ENCODE results near the gene EFEMP1.
A peak's percentile ranks its signal among the peaks of the same experiment; 100 is the strongest.
"Not testable (repeated sequence)": the region's sequence is repeated elsewhere in the genome, so short reads cannot be mapped to it uniquely, and the experiment has no call there.

EFEMP1 gene

DNA sequence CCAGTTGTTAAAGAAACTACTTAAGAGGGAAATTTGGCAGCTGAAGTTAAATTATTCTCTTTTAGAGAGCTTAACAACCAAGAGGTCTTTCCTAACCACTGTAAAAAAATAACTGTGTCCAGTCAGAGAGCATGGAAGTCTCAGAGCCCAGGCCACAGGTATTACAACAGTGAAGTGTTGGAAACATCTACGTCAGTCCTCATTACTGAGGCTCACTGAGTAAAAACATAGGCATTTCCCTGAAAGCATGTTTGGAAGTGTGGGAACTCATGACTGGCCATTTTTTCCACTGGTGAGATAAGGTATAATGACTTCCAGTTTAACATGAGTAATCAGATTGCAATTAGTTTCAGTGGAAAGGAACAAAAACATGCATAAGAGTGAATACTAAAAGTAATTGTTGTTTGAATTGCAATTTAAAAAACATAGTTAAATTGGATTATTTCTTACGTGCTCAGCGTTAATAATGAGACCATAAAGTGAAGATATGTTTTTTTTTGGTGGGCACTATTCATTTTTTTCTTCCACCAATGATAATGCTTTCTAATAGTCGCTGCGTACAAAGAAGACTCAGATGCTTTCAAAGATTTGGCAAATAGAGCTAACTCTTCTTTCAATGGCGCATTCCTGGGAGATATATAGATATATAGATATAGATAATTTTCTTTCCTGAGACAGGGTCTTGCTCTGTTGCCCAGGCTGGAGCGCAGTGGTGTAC lies 60.8 kb downstream of the EFEMP1 start:
- DNase-seq: no peak

DNA sequence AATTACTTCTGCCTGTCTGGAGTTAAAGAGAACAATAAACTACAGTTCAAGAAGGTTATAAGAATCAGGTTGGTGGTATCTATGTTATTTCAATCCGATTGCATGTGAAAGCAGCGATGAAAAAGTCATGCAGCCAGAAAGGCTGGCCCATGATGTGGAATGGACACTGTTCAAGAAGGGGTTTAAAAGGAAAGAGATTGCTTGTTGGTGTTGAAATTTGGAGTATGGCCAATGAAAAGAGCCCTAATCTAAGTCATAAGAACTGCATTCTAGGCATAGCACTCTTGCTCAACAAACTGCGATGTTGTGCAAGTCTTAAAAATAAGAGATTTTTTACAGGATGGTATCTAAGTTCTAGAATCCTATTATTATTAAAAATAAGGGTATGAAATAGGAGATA lies 61.3 kb downstream of the EFEMP1 start:
- DNase-seq: no peak

GRCh38 chr2:55861733-55862132 lies 61.8 kb downstream of the EFEMP1 start:
- no peak for DNase-seq

- DNase-seq: no peak
Measured at GRCh38 chr2:55860832-55861231, 62.8 kb downstream of the EFEMP1 start.

- no peak for DNase-seq
Measured at GRCh38 chr2:55859875-55860274, 63.7 kb downstream of the EFEMP1 start.

GRCh38 chr2:55857766-55858165 lies 65.8 kb downstream of the EFEMP1 start:
- no peak for DNase-seq

- DNase-seq: no peak
Measured at GRCh38 chr2:55856936-55857335, 66.6 kb downstream of the EFEMP1 start.

DNA sequence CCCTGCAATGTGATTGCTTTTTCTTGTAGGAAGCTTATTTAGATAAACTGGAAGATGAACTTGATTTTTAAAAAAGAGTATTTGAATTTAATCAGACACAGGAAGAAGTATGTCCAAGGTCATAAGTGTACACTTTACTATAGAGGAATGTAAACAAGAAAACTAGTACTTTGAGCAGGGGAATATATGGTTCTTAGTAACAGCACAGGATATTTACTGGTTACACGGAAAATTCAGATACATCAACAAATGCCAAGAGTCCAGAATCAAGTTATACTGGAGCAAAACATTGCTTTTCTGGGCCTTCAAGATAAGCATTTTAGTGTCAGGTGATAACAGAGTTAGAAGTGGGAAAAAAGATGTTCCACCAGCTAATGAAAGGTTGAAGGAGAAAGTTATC lies 75.5 kb downstream of the EFEMP1 start:
- no peak for DNase-seq

- DNase-seq: no peak
Measured at GRCh38 chr2:55846426-55846825, 77.2 kb downstream of the EFEMP1 start.

GRCh38 chr2:55844986-55845385 lies 78.6 kb downstream of the EFEMP1 start:
- no peak for DNase-seq

DNA sequence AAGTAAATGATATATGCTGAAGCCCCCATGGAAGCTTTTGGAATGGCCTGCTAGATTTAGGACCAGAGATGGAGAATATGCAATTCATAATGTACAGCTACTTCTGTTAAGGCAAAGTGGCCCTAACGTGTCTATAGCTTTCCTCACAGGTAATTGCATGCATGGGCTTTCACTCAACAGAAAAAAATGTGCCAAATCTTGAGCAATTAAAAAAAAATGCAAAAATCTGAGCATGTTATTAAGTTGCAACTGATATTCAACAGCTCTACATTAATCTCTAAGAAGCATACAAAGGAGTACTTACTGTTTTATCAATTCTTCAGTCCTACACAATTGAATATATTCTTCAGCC lies 79.6 kb downstream of the EFEMP1 start:
- DNase-seq: no peak

DNA sequence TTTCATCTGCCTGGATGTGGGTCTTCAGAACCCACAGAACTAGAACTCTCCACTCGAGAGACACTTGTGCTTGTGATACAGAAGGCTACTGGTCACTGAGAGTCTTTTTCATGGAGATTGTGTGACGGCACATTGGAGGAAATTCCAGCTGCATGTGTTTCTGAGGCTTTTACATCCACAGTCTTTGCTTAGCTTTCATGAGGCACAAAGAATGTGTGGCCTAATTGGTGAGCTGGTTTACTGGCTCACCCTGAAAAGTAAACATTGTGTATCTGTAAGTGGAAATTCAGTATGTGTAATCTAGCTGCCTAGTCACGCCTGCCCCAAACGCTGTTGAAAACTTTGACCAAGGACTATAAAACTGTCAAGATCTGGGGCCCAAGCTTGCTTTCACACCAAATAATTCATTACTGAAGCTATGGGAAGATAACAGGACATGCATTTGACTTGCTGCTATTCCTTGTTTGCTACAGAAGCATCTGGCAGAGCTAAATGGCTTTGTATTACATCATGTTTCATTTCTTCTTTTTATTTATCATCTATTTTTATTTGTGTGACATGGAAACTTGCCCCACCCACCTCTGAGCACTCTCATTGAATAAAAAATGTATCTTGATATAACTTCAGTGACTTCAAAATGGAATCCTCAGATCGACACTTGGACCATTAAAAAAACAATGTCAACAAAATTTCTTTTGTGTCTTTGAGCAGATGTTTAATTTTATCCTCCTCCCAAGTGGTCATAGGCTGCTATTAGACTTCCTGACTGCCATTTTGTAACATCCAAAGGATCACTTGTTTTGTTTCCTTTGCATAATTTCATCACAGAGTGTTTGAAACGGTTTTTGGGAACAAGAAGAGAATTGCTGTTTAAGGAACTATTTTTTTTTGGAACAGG lies 80.2 kb downstream of the EFEMP1 start:
- DNase-seq: no peak

DNA sequence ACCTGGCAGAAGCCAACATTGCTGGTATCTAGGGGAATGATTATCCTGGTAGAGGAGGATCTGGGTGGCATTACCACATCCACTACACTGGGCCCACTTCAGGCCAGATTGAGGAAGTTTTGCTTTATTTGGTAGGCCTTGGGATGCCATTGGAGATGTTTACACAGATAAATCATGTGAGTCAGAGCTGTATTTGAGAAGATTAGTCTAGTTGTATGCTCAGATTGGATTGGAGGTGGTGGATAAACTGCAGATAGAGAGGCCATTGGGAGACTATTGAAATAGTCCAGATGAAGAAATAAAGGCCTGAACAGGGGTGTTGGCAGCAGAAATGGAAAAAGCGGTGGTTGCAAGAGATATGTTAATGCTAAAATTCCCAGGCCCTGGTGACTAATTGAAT lies 81.5 kb downstream of the EFEMP1 start:
- no peak for DNase-seq

DNA sequence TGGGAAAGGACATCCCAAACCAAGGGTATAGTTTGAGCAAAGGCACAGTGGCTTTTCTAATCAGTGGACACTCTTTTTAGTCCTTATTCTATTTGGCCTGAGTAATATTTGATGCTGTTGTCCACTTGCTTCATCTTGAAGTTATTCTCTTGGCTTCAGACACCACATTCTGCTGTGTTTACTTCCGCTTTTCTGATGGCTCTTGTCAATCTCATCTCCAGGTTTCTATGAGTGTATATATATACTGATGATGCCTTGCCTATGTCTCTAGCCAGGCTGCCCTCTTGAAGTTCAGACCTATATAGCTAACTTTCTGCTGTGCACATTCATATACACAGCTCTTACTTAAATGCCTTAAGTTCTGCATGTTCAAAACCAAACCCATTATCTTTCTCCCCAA lies 83.1 kb downstream of the EFEMP1 start:
- no peak for DNase-seq

DNA sequence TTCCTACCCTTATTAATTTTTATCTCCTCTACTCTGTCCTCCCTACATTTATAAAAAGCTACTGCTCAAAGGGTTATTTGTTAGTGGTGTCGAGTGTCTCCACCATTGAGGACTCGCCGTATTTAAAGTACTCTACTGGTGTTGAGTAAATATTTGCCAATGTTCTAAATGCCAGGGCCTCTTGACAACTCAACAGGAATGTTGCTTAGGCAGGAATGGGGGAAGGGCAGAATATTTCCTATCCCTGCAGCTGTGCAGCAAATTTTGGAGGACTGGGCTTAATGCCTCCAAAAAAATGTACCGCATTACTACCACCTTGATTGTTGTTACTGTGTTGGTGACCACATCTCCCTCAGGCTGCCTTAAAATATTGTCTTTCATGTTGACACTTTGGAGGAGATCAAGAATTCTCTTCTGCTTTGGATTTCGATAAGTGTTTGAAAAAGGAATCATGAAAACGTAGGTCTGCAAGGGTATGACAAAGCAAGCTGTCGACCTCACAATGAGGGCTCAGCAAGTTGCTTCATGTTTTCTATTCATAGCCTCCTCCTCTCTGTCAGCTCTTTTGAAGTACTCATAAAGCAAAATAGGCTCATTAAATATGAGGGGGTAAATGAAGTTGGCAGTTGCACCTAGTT lies 84.3 kb downstream of the EFEMP1 start:
- DNase-seq: no peak

DNA sequence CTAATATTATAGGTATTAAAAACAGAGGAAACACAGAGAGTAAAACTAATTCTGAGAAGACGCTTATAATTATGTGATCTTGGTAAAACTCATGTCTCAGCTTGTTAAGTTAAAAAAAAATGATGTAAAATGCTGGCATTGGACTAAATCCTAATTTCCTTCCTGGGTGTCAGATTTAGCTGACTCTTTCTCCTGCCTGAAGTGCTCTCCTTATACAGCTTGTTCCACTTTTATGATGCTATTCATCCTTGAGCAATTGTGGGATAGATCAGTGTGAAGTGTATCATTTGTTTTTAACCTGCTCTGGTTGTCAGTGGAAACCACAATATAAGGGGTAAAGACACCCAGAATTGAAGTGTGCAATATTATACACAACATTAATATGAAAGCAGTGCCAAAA lies 84.9 kb downstream of the EFEMP1 start:
- DNase-seq: no peak

GRCh38 chr2:55838117-55838516 lies 85.5 kb downstream of the EFEMP1 start:
- DNase-seq: not testable (repeated sequence)

GRCh38 chr2:55837073-55837472 lies 86.5 kb downstream of the EFEMP1 start:
- DNase-seq: no peak

GRCh38 chr2:55831671-55832410 lies 91.7 kb downstream of the EFEMP1 start:
- DNase-seq: not testable (repeated sequence)

DNA sequence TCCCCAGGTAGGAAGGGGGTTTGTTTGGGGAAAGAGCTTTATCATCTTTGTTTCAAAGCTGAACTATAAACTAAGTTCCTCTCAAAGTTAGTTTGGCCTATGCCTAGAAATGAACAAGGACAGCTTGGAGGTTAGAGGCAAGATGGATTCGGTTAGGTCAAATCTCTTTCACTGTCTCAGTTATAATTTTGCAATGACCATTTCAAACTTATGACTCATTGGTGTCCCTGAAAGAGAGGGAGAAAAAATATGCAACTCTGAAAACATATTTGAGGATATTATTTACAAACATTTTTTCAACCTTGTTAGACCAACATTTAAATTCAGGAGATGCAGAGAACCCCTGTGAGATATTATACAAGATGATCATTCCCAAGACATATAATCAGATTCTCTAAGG lies 95.7 kb downstream of the EFEMP1 start:
- DNase-seq: no peak

- DNase-seq: peak; percentile 57
Measured at GRCh38 chr2:55827428-55827827, 96.2 kb downstream of the EFEMP1 start.

DNA sequence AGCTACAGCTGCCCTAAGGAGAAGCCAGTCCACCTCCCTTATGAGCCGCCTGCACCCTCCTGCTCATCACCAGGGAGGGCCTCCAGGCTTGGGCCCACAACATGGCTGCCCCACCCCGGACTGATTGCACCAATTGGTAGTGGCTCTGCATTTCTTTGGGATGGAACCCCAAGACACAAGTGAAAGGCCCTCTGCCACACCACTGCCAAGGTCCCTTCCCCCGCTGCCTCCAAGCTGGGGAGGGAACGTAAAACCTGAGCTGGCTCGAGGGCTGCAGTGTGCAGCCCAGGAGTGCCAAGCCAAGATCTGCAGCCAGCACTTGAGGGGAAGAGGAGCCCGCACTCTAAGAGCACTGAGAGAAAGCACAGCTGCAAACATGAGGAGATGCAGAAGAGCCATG lies 97.3 kb downstream of the EFEMP1 start:
- DNase-seq: no peak

- no peak for DNase-seq
Measured at GRCh38 chr2:55824551-55825096, 99.0 kb downstream of the EFEMP1 start.
